ENCODE measurements around the gene SH3GL1.

Gene SH3GL1
- 51.4 to 52.6 (median 52.1) reads per million in 3 donors for total RNA-seq

- peak; percentile 84 to 91 (median 90) for DNase-seq
- Histone ChIP-seq H3K27ac (ENCODE audit: insufficient read depth, low read length, poor library complexity, severe bottlenecking) (peak within 1 kb of the TSS; percentile 91), H3K4me1 (ENCODE audit: control insufficient read depth, insufficient read depth, low read length, poor library complexity, severe bottlenecking) (peaks cover 31% of the 10 kb centered on the region), H3K36me3 (ENCODE audit: control insufficient read depth, insufficient read depth, low read length) (peaks cover 11% of the 10 kb centered on the region), H3K27me3 (replicated peaks; ENCODE audit: control insufficient read depth, insufficient read depth, low read length, poor library complexity, severe bottlenecking) (no peaks in the 10 kb centered on the region), H3K4me3 (ENCODE audit: insufficient read depth, low read depth, low read length, poor library complexity, severe bottlenecking) (peak within 1 kb of the TSS; percentile 94), H3K9me3 (ENCODE audit: control insufficient read depth, low read length) (no peaks in the 10 kb centered on the region)
Observed at GRCh38 chr19:4400135-4400936, at the start of gene SH3GL1. TSS of gene SH3GL1 (minus strand) at chr19:4400547. CDS start at chr19:4400368, 179 bp downstream.

GRCh38 chr19:4449639-4450028, 49.3 kb upstream of the SH3GL1 start:
- DNase-seq = no peak
- H3K9me3 ChIP-seq (ENCODE audit: control insufficient read depth, low read length) = no peaks in the 10 kb centered on the region
- H3K27ac ChIP-seq (ENCODE audit: insufficient read depth, low read length, poor library complexity, severe bottlenecking) = no peak overlapping the region
- H3K4me1 ChIP-seq (ENCODE audit: control insufficient read depth, insufficient read depth, low read length, poor library complexity, severe bottlenecking) = no peaks in the 10 kb centered on the region
- H3K27me3 ChIP-seq (replicated peaks; ENCODE audit: control insufficient read depth, insufficient read depth, low read length, poor library complexity, severe bottlenecking) = no peaks in the 10 kb centered on the region
- H3K36me3 ChIP-seq (ENCODE audit: control insufficient read depth, insufficient read depth, low read length) = peaks cover 91% of the 10 kb centered on the region
- H3K4me3 ChIP-seq (ENCODE audit: insufficient read depth, low read depth, low read length, poor library complexity, severe bottlenecking) = no peak overlapping the region

GRCh38 chr19:4449022-4449638, 48.8 kb upstream of the SH3GL1 start:
- peaks cover 88% of the 10 kb centered on the region for H3K36me3 ChIP-seq (ENCODE audit: control insufficient read depth, insufficient read depth, low read length)

GRCh38 chr19:4448147-4448985, 48.0 kb upstream of the SH3GL1 start:
- Histone ChIP-seq H3K4me3 (ENCODE audit: insufficient read depth, low read depth, low read length, poor library complexity, severe bottlenecking) (no peak overlapping the region), H3K27ac (ENCODE audit: insufficient read depth, low read length, poor library complexity, severe bottlenecking) (no peak overlapping the region), H3K4me1 (ENCODE audit: control insufficient read depth, insufficient read depth, low read length, poor library complexity, severe bottlenecking) (no peaks in the 10 kb centered on the region), H3K36me3 (ENCODE audit: control insufficient read depth, insufficient read depth, low read length) (peaks cover 83% of the 10 kb centered on the region), H3K27me3 (replicated peaks; ENCODE audit: control insufficient read depth, insufficient read depth, low read length, poor library complexity, severe bottlenecking) (no peaks in the 10 kb centered on the region), H3K9me3 (ENCODE audit: control insufficient read depth, low read length) (no peaks in the 10 kb centered on the region)
- DNase-seq = no peak

More at GRCh38 chr19:4449022-4449638, 48.8 kb upstream of the SH3GL1 start:
- Histone ChIP-seq H3K9me3 (ENCODE audit: control insufficient read depth, low read length) (no peaks in the 10 kb centered on the region), H3K27ac (ENCODE audit: insufficient read depth, low read length, poor library complexity, severe bottlenecking) (no peak overlapping the region), H3K4me3 (ENCODE audit: insufficient read depth, low read depth, low read length, poor library complexity, severe bottlenecking) (no peak overlapping the region), H3K4me1 (ENCODE audit: control insufficient read depth, insufficient read depth, low read length, poor library complexity, severe bottlenecking) (no peaks in the 10 kb centered on the region), H3K27me3 (replicated peaks; ENCODE audit: control insufficient read depth, insufficient read depth, low read length, poor library complexity, severe bottlenecking) (no peaks in the 10 kb centered on the region)
- no peak for DNase-seq

- no peak for DNase-seq
- Histone ChIP-seq H3K27me3 (replicated peaks; ENCODE audit: control insufficient read depth, insufficient read depth, low read length, poor library complexity, severe bottlenecking) (no peaks in the 10 kb centered on the region), H3K27ac (ENCODE audit: insufficient read depth, low read length, poor library complexity, severe bottlenecking) (no peak overlapping the region), H3K4me1 (ENCODE audit: control insufficient read depth, insufficient read depth, low read length, poor library complexity, severe bottlenecking) (no peaks in the 10 kb centered on the region), H3K9me3 (ENCODE audit: control insufficient read depth, low read length) (no peaks in the 10 kb centered on the region), H3K36me3 (ENCODE audit: control insufficient read depth, insufficient read depth, low read length) (peaks cover 74% of the 10 kb centered on the region), H3K4me3 (ENCODE audit: insufficient read depth, low read depth, low read length, poor library complexity, severe bottlenecking) (no peak overlapping the region)
Observed at GRCh38 chr19:4447327-4448146, 47.2 kb upstream of the SH3GL1 start.

GRCh38 chr19:4446704-4447200, 46.4 kb upstream of the SH3GL1 start:
- no peaks in the 10 kb centered on the region for H3K27me3 ChIP-seq (replicated peaks; ENCODE audit: control insufficient read depth, insufficient read depth, low read length, poor library complexity, severe bottlenecking)
- no peak overlapping the region for H3K27ac ChIP-seq (ENCODE audit: insufficient read depth, low read length, poor library complexity, severe bottlenecking)
- no peak overlapping the region for H3K4me3 ChIP-seq (ENCODE audit: insufficient read depth, low read depth, low read length, poor library complexity, severe bottlenecking)
- H3K36me3 ChIP-seq (ENCODE audit: control insufficient read depth, insufficient read depth, low read length) = peaks cover 67% of the 10 kb centered on the region
- no peaks in the 10 kb centered on the region for H3K9me3 ChIP-seq (ENCODE audit: control insufficient read depth, low read length)
- DNase-seq = no peak
- no peaks in the 10 kb centered on the region for H3K4me1 ChIP-seq (ENCODE audit: control insufficient read depth, insufficient read depth, low read length, poor library complexity, severe bottlenecking)

GRCh38 chr19:4445963-4446703, 45.8 kb upstream of the SH3GL1 start:
- no peak for DNase-seq
- Histone ChIP-seq H3K9me3 (ENCODE audit: control insufficient read depth, low read length) (no peaks in the 10 kb centered on the region), H3K36me3 (ENCODE audit: control insufficient read depth, insufficient read depth, low read length) (peaks cover 61% of the 10 kb centered on the region), H3K27me3 (replicated peaks; ENCODE audit: control insufficient read depth, insufficient read depth, low read length, poor library complexity, severe bottlenecking) (no peaks in the 10 kb centered on the region), H3K4me3 (ENCODE audit: insufficient read depth, low read depth, low read length, poor library complexity, severe bottlenecking) (no peak overlapping the region), H3K4me1 (ENCODE audit: control insufficient read depth, insufficient read depth, low read length, poor library complexity, severe bottlenecking) (no peaks in the 10 kb centered on the region), H3K27ac (ENCODE audit: insufficient read depth, low read length, poor library complexity, severe bottlenecking) (no peak overlapping the region)

- Histone ChIP-seq H3K27ac (ENCODE audit: insufficient read depth, low read length, poor library complexity, severe bottlenecking) (no peak overlapping the region), H3K4me3 (ENCODE audit: insufficient read depth, low read depth, low read length, poor library complexity, severe bottlenecking) (no peak overlapping the region), H3K9me3 (ENCODE audit: control insufficient read depth, low read length) (no peaks in the 10 kb centered on the region), H3K27me3 (replicated peaks; ENCODE audit: control insufficient read depth, insufficient read depth, low read length, poor library complexity, severe bottlenecking) (no peaks in the 10 kb centered on the region), H3K36me3 (ENCODE audit: control insufficient read depth, insufficient read depth, low read length) (peaks cover 52% of the 10 kb centered on the region), H3K4me1 (ENCODE audit: control insufficient read depth, insufficient read depth, low read length, poor library complexity, severe bottlenecking) (no peaks in the 10 kb centered on the region)
- no peak for DNase-seq
Observed at GRCh38 chr19:4444765-4445741, 44.7 kb upstream of the SH3GL1 start.

All from effector memory CD4-positive, alpha-beta T cell (primary cell).